CD4-positive, alpha-beta T cell treated with Interleukin-15 for 4 hours (primary cell): Measurements from ENCODE around the gene CHD5.

Source experiments
- DNase-seq: peaks from one replicate; pipeline ENCODE4 v3.0.0-alpha.2; 2020; ENCODE audit warnings: low spot score

Gene CHD5

DNA sequence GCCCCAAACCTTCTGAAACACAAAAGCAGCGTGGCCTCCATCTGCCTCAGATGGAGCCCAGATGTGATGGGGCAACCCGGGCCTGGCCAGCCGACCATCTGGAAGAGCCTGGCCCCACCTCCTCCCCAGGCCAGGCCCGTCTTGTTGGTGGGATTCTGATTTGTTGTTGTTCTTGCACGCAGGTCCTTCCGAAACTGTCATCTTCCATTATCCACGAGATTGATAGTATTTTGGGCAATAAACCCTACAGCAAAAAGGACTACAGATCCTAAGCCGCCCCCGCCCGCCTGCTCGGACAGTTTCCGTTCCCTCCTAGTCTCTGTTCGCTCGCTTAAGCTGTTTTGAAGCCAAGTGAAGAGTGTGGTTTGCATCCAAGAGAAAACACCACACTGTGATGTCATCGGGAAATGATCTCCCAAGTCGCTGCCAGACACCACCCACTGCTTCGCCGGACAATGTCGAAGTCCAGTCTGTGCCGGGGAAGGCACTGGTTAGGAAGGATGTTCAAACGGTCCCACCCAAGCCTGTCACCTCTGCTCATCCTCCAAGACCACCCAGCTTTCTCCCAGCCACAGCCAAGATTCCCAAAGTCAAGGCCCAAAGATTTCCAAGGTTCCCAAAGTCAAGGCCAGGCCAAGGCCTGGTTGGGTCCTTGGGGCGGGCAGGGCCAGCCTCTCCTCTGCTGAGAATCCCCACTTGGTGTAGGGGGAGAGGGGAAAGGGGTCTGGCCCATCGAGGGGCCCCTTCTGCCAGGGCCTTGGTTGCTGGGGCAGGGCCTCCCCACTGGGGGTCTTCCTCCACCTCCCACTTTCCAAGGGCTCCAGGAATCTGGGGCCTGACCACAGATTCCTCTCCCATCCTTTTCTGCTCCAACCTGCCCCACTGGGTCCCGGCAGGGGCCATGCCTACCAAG is 81.6 kb downstream of the CHD5 start:
- DNase-seq = no peak

DNA sequence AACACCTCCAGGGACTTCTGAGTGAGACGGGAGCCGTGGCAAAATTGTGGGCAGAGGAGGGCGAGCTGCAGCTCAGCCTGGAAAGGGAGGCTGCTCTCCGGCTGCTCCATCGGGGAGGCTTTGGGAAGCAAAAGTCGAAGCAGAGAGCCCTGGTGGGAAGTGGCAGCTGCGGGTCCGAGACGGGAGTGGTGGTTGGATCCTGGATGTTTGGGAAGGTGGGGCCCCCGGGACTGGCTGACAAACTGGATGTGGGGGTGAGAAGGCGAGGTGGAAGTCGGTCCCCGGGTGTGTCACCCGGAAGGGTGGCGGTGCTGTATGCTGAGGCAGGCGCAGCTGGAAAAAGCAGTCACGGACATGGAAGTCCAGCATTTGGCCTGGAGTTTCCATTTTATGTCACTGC is 82.3 kb downstream of the CHD5 start:
- DNase-seq = no peak

DNA sequence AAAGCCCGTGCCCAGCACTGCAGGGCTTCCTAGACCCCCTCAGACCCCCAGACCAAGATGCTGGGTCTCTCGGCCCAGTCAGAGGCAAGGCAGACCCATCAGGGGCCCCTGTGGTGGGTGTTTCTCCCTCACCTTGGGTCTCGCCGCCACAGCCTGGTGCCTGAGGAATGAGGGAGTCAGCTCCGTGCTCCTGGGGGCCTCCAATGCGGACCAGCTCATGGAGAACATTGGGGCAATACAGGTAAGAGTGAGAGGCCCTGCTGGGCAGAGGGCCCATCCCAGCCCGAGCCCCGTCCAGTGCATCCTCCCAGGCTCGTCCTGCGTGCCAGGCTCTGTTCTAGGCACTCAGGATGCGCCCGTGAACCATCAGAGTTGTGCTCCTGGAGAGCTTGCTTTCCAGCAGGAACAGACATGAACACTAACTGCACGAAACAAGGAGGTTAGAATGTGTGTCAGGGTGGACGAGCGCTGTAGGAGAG is 83.0 kb downstream of the CHD5 start:
- DNase-seq = no peak

DNA sequence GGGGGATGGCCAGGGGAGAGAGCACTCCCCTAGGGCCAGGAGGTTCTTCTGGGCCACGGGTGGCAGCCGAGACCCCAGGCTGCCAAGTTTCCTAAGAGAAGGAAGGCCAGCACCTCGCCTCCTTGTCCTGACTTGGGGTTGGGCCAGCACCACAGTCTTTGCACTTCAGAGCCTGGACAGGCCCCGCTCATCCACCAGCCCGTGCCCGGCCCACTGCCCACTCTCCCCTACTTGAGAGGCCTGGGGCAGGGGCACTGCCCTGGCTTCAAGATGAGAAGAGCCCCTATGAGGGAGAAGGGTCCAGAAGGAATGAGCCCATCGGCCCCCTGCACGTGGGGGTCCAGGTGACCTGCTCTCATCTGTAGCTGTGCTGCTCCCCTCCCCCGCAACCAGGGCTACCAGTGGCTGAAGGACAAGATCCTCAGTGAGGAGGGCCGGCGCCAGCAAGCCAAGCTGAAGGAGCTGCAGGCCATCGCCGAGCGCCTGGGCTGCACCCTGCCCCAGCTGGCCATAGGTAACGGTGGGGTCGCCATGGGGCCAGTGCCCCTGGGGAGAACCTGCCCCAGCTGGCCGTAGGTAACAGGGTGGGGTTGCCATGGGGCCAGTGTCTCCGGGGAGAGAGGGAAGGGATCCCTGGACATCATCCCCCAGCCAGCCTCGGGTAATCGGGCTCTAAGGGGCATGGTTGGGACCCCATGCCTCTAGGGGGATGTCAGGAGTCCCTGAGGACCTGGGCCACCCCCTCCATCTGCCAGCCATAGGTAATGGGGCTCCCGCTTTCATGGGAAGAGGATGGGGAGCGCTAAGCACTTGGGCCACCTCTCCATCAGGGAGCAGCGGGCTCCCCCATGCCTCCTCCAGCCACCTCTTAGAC is 83.6 kb downstream of the CHD5 start:
- no peak for DNase-seq

DNA sequence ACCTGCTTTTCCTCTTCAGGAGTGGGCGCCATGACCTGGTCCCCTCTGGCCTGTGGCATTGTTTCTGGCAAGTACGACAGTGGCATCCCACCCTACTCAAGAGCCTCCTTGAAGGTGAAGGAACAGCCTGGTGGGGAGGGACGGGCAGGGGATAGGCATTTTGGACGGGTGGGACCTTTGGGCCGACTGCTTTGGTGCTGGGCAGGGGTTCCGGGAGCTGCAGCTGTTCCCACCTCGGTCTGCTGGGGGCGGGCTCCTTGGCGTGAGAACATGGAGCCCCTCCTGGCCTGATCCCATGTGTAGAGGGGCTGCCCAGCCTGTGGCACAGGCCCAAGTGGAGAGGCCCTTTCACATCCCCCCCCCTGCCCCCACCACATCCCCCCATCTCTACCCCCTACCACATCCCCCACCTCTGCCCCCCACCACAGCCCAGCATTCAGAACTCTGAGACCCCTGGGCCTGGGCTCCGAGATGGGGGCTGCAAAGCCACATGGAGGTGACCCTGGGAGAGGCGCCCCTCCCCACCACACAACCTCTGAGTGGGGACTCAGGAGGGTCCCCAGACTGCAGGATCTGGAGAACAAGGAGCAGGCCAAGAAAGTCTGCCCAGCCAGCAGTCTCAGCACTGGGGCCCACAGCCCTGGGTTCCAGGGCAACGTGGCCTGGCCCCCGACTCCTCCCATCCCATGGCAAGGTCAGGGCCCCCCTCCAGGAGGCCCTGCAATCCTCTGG is 84.4 kb downstream of the CHD5 start:
- DNase-seq = no peak

DNA sequence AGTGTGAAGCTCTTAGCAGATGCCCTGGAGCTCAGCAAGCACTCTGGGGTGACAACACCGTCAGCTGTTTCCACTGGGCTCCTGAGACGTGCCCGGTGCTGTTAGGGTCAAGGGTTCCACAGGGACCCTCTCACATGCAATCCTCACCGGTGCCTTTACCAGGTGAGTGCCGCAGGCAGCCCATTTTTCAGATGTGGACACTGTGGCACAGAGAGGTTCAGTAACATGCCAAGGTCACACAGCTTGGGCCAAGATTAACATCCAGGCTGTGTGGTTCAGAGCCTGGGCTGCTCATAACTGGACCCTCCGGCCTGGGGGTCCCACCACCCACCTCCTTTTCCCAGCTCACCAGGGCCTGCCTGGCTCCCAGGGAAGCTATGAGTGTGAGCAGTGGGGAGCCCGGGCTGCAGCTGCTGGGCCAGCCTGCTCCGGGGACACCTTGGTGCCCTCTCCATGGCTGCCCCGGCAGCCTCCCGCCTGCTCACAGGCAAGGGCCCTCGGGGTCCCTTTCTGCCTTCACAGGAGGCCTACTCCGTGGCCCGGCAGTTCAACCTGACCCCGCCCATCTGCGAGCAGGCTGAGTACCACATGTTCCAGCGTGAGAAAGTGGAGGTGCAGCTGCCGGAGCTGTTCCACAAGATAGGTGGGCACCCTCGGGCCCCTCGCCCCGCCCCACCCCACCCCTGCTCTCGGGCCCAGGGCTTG is 85.2 kb downstream of the CHD5 start:
- no peak for DNase-seq

DNA sequence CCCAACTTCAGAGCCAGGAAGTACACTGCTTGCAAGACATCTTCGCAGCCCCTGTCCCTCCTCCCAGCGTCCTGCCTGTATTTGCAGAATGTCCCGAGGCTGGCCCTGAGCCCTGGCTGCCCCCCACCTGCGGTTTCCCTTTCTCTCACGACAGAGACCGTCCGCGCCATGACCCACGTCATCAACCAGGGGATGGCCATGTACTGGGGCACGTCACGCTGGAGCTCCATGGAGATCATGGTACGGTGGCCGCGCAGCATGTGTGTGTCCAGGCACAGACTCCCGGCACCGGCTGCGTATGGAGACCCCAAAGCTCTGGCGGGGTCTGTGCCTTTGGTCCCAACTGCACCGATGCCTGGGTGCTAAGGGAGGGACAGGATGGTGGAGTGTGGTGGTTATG is 85.9 kb downstream of the CHD5 start:
- no peak for DNase-seq

DNA sequence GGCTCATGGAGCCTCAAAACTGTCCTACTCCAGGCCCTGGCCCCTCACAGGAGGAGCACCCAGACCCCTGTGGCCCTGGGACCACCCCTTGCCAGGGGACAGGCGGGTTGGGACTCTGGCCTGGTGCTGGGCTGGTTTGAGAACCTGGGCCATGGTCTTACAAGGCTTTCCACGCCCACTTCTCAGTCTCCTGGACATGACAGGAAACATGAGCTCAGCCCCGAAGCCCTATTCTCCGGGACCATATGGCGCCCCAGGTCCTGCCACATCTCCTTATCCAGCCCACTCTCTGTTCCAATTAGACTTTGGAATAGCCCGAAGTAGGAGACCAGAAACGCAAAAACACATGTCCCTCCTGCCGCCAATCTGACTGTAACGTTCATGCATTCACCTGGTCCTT is 86.5 kb downstream of the CHD5 start:
- no peak for DNase-seq

DNA sequence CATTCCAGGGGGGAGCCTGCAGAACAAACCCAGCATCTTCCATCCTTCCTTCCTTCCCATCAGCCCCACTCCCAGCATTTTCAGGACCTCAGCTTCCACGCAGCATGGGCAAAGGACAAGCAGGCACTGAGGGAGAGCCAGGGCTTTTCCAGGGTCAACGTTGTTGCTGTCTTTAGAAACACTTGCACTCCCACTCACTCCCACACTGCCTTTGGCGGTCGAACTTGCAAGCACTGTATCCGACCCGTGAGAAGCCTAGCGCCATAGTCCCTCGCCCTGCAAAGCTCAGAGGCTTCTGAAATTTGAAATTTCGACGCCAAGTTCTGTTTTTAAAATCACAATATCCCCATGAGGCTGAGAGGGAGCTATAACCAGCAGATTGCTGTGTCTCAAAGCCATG is 87.0 kb downstream of the CHD5 start:
- no peak for DNase-seq

DNA sequence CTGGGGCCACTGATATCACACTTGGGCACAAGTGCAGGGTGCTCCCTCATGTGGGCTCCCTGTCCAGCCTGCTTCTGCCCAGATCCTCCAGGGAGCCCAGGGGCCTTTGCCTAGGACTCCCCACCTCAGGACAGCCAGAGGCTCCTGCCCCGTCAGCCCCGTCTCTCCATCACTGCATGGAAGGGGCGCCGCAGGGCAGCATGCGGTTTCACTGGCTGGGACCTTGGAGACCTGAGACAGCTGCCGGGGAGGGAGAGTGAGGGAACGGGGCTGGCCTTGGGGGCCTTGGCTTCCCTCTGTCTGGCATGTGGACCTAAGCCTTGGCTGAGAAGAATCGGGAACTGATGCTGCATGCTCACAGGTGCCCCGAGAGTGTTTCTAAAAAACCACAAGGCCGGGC is 87.9 kb downstream of the CHD5 start:
- DNase-seq = no peak

DNA sequence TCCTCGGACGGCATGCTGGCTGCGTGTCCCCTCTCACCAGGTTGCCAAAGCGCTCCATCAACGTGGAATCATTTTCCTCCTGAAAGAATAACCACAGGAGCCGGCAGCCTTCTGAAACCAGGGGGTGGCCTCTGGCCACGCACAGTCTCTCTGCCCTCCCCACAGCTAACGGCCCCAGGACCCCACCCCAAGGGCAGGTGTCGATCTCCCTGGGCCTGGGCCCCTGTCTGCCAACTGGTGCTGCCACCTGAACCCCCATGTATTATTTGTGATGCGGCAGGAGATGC is 88.4 kb downstream of the CHD5 start:
- no peak for DNase-seq

DNA sequence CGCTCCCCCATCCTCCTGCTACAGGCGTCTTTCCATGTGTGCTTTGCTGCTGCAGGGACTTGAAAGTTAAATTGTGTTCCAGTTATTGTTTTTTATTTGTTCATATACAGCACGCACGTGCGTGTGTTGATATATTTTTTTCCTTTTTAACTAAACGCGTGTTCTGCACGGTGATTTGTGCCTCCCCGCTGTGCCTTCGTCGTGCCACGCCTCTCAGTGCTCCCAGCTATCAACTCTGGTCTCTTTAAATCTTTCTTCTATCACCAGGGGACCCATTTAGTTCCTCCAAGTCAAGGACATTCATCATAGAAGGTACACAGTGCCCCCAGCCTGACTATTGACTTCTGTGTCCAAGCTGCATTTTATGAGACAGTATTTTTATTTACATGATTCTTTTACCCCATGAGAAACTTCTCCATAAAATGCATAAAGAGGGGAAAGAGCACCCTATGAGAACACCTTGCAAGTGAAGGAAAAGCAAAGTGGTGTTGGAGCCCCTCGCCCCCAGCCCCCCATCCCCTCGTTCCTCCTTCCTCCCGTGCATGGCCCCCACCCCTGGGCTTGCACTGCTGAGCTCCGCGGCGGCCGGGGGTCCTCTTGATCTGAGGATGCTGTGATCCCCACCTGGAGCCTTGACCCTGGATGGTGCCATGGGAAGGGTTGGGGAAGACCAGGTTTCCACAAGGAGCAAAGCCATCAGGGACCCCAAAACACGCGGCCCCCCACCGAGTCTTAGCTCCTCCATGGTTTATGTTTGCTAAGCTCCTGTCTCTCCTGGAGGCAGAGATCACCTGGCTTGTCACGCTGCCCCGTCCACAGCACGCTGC is 88.9 kb downstream of the CHD5 start:
- no peak for DNase-seq

DNA sequence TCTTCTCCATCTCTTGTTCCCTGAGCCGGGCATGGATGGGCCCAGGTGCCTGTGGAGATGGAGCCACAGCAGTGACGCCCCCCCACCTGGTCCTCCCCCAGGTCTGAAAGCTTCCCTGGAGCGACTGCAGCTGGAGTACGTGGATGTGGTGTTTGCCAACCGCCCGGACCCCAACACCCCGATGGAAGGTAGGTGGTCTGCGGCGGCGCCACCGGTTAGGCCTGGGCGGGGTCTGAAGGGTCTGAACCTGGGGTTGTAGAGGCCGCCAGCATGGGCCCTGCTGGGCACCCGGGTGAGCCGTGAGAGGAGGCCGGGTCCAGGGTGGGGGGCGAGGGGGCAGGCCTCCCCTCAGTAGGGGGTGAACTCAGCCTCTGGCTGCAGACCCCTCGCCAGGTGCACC is 89.8 kb downstream of the CHD5 start:
- no peak for DNase-seq

DNA sequence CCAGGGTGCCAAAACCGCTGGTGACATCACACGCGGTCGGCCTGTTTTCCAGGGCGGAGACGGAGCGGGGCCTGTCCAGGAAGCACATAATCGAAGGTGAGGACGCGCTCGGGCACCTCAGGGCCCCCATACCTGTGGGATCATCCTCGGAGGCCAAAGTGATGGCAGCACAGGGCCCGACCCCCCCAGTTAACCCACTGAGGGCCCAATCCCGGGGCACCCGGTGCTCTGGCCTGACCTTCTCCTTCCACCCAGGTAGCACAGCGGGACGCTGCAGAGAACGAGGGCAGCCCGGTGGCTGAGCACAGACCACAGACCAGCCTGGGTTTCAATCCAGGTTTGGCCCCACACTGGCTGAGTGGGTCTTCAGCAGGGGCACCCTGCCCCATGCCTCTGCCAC is 91.2 kb downstream of the CHD5 start:
- no peak for DNase-seq

DNA sequence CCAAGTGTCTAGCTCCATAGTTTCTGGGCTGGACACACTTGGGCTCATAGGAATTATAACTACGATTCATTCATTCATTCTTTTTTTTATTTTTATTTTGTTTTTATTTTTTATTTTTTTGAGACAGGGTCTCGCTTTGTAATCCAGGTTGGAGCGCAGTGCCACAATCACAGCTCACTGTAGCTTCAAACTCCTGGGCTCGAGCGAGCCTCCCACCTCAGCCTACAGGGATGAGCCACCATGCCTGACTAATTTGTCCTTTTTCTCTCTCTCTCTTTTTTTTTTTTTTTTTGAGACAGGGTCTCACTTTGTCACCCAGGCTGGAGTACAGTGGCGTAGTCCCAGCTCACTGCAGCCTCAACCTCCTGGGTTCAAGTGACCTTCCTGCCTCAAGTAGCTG is 92.2 kb downstream of the CHD5 start:
- DNase-seq = no peak

DNA sequence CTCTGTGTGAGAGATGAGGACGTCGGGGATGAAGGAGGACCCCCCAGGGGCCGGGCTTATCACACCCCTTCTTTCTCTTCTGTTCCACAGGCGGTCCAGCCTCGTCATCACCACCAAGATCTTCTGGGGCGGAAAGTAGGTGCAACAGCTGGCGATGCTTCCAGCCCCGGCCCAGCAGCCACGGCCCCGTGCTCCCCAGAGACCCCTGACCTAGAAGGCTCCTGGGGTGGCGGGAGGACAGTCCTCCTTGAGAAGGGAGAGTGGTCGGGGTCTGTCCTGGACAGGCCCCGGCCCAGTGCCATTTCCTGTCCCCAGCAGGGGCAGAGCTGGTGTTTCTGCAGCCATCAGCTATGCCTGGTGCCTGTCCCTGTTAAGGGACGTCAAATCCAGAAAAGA is 92.7 kb downstream of the CHD5 start:
- no peak for DNase-seq

DNA sequence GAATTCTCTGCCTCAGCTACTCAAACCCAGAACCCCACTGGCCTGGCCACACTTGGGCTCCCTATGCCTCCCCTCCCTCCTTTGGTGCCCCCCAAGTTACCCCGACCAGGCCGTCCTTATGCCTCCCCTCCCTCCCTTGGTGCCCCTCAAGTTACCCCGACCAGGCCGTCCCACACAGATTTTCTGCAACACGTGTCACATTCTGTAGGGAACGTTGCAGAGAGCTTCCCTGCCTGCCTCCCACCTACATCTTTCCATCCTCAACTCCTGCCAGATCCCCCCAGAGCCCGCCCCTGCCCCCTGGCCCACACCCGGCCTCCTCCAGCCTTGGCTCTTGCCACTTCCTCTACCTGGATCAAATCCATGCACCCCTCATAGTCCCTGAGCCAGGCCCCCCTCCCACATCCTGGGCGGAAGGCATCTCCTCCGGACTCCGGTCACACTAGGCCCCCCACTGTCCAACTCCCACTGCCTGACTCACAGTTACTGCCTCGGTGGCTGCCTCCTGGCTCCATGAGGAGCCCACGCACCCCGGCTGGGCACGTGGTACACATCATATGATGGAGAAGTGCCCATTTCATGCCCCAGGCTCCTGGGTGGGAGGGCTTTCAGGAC is 93.3 kb downstream of the CHD5 start:
- DNase-seq = no peak

DNA sequence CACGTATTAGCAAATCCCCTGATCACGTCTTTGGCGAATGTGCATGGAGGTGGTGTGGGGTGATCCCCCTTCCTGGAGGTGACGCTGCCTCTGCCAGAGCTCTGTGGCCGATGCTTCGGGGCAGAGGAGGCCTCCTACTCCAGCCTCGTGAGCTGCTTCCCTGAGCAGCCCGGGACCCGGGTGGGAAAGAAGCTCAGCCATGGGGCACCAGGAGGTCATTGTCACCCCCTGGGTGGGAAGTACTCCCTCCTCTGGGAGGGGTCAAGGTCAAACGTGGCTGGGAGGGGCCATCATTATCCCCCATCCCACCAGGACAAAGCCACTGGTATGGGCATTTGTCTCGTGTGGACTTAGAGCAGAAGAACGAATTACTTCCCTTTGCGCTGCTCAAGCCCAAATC is 93.8 kb downstream of the CHD5 start:
- no peak for DNase-seq

DNA sequence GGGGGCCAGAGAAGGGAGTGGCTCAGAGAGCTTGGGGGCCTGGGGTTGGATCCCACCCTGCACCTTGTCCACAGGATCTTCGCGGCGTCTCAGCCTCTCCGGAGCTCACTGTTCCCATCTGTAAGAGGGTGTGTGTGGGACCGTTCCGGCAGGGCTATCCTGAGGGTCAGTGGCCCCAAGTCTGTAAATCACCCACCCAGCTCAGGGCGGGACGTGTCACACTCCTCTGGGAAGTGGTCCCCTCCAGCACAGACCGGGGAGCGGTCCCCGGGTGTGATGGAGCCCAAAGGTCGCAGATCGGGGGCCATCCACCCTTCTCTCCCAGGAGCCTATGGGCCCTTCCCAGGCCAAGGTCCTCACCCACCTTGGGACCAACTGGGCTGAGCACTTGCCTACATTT is 94.5 kb downstream of the CHD5 start:
- no peak for DNase-seq

DNA sequence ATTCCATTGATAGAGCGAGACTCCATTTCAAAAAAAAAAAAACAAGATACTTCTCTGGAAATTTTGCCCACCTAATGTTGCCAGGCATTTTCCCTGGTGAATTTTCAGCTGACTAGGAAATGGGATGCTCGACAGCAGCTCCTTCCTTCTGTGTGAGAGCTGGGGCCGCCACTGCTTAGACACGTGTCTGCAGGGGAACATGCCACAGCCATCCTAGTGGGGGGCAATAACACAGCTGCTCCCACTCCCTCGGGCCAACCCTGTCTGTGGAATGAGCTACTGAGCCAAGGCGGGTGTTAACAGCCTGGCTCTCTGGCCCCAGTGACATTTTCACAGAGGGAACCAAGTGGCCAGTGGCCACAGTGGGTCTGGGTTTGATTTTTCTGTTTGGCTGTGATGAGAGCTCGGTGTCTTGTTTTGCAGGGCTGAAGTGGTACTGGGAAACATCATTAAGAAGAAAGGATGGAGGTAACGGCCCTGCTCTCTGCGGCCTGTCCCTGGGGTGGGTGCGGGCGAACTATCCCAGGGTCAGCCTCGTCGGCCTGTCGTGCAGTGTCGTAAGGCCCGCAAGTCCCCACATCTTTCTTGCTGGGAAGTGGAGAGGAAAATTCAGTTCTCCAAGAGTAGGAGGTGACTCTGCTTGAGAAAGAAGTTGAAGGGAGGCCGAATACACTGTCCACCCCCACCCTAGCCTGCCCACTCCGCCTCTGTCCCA is 95.2 kb downstream of the CHD5 start:
- DNase-seq = no peak
